ENCODE measurements around the gene KRT75.
"Not testable (repeated sequence)": the region's sequence is repeated elsewhere in the genome, so short reads cannot be mapped to it uniquely, and the experiment has no call there.

Gene KRT75

GRCh38 chr12:52413782-52414345, 20.3 kb downstream of the KRT75 start:
- TF ChIP-seq CTCF (conservative IDR thresholded peaks at IDR 0.05; ENCODE audit: control insufficient read depth, insufficient read depth, low read depth, low read length), result no peak
- H3K4me3 ChIP-seq (ENCODE audit: control insufficient read depth, low read depth, low read length), result no peak overlapping the region
- no peak for DNase-seq (ENCODE audit: low read depth)

- no peak for DNase-seq (ENCODE audit: low read depth)
- no peak overlapping the region for H3K4me3 ChIP-seq (ENCODE audit: control insufficient read depth, low read depth, low read length)
- no peak for TF ChIP-seq CTCF (conservative IDR thresholded peaks at IDR 0.05; ENCODE audit: control insufficient read depth, insufficient read depth, low read depth, low read length)
These were observed 21.0 kb downstream of the KRT75 start for GRCh38 chr12:52413202-52413601.

GRCh38 chr12:52411815-52412214, 22.4 kb downstream of the KRT75 start:
- no peak for DNase-seq (ENCODE audit: low read depth)
- H3K4me3 ChIP-seq (ENCODE audit: control insufficient read depth, low read depth, low read length), result no peak overlapping the region
- no peak for TF ChIP-seq CTCF (conservative IDR thresholded peaks at IDR 0.05; ENCODE audit: control insufficient read depth, insufficient read depth, low read depth, low read length)

- not testable (repeated sequence) for DNase-seq (ENCODE audit: low read depth); H3K4me3 ChIP-seq (ENCODE audit: control insufficient read depth, low read depth, low read length)
These were observed 23.5 kb downstream of the KRT75 start for GRCh38 chr12:52410589-52411248.

- no peak overlapping the region for H3K4me3 ChIP-seq (ENCODE audit: control insufficient read depth, low read depth, low read length)
- DNase-seq (ENCODE audit: low read depth), result no peak
- peak; percentile 8 for TF ChIP-seq CTCF (conservative IDR thresholded peaks at IDR 0.05; ENCODE audit: control insufficient read depth, insufficient read depth, low read depth, low read length)
These were observed 26.3 kb downstream of the KRT75 start for GRCh38 chr12:52407918-52408317.

GRCh38 chr12:52405922-52406385, 28.2 kb downstream of the KRT75 start, which contains the start of gene KRT82:
Gene KRT82 (minus strand): TSS chr12:52406335. CDS start chr12:52406277, 58 bp downstream.
- no peak within 1 kb of the TSS for H3K4me3 ChIP-seq (ENCODE audit: control insufficient read depth, low read depth, low read length)
- no peak for TF ChIP-seq CTCF (conservative IDR thresholded peaks at IDR 0.05; ENCODE audit: control insufficient read depth, insufficient read depth, low read depth, low read length)
- DNase-seq (ENCODE audit: low read depth), result no peak

GRCh38 chr12:52404951-52405350, 29.2 kb downstream of the KRT75 start:
- no peak for TF ChIP-seq CTCF (conservative IDR thresholded peaks at IDR 0.05; ENCODE audit: control insufficient read depth, insufficient read depth, low read depth, low read length)
- H3K4me3 ChIP-seq (ENCODE audit: control insufficient read depth, low read depth, low read length), result no peak overlapping the region
- DNase-seq (ENCODE audit: low read depth), result no peak
